GM12874 (cell line): Measurements from ENCODE around the gene RNF40.

ENCODE experiments used
- CTCF ChIP-seq: IDR thresholded peaks from 2 replicates; pipeline ENCODE4 v1.5.1; 2011; ENCODE audit warnings: low read depth, mild to moderate bottlenecking, control low read depth, low read length, moderate library complexity; ENCODE audit not compliant: insufficient read depth

The RNF40 gene

GRCh38 chr16:30722916-30723315 is 39.2 kb upstream of the RNF40 start:
- TF ChIP-seq CTCF = no peak

- TF ChIP-seq CTCF = no peak
These were observed 38.3 kb upstream of the RNF40 start for GRCh38 chr16:30723725-30724355.

- TF ChIP-seq CTCF = no peak
These were observed 37.3 kb upstream of the RNF40 start for GRCh38 chr16:30724641-30725417.

GRCh38 chr16:30725418-30725792 is 36.7 kb upstream of the RNF40 start:
- TF ChIP-seq CTCF = no peak

GRCh38 chr16:30728321-30728720 is 33.8 kb upstream of the RNF40 start:
- no peak for TF ChIP-seq CTCF

GRCh38 chr16:30728899-30729672 is 33.0 kb upstream of the RNF40 start:
- no peak for TF ChIP-seq CTCF

GRCh38 chr16:30731411-30731810 is 30.7 kb upstream of the RNF40 start:
- no peak for TF ChIP-seq CTCF
